OCI-LY3 (cell line): ENCODE measurements around the gene TMEM88.

Source experiments
- EZH2phosphoT487 ChIP-seq: fragments of 200-600 bp; shearing (Covaris generic); IDR thresholded peaks from 2 replicates; pipeline ENCODE4 v1.6.1; 2018; ENCODE audit warnings: antibody characterized with exemption, mixed run types, low read depth
- TF ChIP-seq, protein P1 (sequence below): fragments of 200-600, 300-600 bp; sonication (generic); IDR thresholded peaks from 2 replicates; pipeline ENCODE4 v1.5.1; 2014; ENCODE audit warnings: antibody characterized with exemption, low read length, low read depth

DNA sequence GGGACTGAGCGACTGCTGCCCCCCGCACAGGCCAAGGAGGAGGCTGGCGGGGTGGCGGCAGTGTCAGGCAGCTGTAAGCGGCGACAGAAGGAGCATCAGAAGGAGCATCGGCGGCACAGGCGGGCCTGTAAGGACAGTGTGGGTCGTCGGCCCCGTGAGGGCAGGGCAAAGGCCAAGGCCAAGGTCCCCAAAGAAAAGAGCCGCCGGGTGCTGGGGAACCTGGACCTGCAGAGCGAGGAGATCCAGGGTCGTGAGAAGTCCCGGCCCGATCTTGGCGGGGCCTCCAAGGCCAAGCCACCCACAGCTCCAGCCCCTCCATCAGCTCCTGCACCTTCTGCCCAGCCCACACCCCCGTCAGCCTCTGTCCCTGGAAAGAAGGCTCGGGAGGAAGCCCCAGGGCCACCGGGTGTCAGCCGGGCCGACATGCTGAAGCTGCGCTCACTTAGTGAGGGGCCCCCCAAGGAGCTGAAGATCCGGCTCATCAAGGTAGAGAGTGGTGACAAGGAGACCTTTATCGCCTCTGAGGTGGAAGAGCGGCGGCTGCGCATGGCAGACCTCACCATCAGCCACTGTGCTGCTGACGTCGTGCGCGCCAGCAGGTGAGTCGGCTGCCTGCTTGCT is 5.6 kb upstream of the TMEM88 start:
- TF ChIP-seq, protein P1, sequence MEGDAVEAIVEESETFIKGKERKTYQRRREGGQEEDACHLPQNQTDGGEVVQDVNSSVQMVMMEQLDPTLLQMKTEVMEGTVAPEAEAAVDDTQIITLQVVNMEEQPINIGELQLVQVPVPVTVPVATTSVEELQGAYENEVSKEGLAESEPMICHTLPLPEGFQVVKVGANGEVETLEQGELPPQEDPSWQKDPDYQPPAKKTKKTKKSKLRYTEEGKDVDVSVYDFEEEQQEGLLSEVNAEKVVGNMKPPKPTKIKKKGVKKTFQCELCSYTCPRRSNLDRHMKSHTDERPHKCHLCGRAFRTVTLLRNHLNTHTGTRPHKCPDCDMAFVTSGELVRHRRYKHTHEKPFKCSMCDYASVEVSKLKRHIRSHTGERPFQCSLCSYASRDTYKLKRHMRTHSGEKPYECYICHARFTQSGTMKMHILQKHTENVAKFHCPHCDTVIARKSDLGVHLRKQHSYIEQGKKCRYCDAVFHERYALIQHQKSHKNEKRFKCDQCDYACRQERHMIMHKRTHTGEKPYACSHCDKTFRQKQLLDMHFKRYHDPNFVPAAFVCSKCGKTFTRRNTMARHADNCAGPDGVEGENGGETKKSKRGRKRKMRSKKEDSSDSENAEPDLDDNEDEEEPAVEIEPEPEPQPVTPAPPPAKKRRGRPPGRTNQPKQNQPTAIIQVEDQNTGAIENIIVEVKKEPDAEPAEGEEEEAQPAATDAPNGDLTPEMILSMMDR: no peak
- TF ChIP-seq EZH2phosphoT487: no peak
